GM10847 (cell line): Measurements from ENCODE around the gene SLFNL1.

Source experiments
- POLR2A ChIP-seq: IDR thresholded peaks from 2 replicates; pipeline ENCODE4 v1.6.1; 2011; ENCODE audit not compliant: insufficient read length; ENCODE audit errors: extremely low read depth

SLFNL1 gene

GRCh38 chr1:41021526-41022308, at the start of gene SLFNL1:
Gene SLFNL1 (minus strand): TSS chr1:41021725. CDS start chr1:41020660, 1,065 bp downstream.
- TF ChIP-seq POLR2A, result no peak

- no peak for TF ChIP-seq POLR2A
Measured at GRCh38 chr1:41056907-41057306, 35.4 kb upstream of the SLFNL1 start.

- TF ChIP-seq POLR2A, result no peak
Measured at GRCh38 chr1:41053316-41053715, 31.8 kb upstream of the SLFNL1 start.

GRCh38 chr1:41051022-41051421, 29.5 kb upstream of the SLFNL1 start:
- TF ChIP-seq POLR2A, result no peak

GRCh38 chr1:41048540-41048939, 27.0 kb upstream of the SLFNL1 start:
- no peak for TF ChIP-seq POLR2A

- TF ChIP-seq POLR2A, result no peak
Measured at GRCh38 chr1:41046347-41046775, 24.8 kb upstream of the SLFNL1 start.

GRCh38 chr1:41045740-41046139, 24.2 kb upstream of the SLFNL1 start:
- no peak for TF ChIP-seq POLR2A

- no peak for TF ChIP-seq POLR2A
Measured at GRCh38 chr1:41044187-41044586, 22.7 kb upstream of the SLFNL1 start.

GRCh38 chr1:41041614-41042270, 20.2 kb upstream of the SLFNL1 start:
- TF ChIP-seq POLR2A, result no peak

- no peak for TF ChIP-seq POLR2A
Measured at GRCh38 chr1:41038110-41038509, 16.6 kb upstream of the SLFNL1 start.

- no peak for TF ChIP-seq POLR2A
Measured at GRCh38 chr1:41037116-41037903, 15.8 kb upstream of the SLFNL1 start.

- no peak for TF ChIP-seq POLR2A
Measured at GRCh38 chr1:41033272-41033671, 11.7 kb upstream of the SLFNL1 start.

- no peak for TF ChIP-seq POLR2A
Measured at GRCh38 chr1:41032147-41032546, 10.6 kb upstream of the SLFNL1 start.

- TF ChIP-seq POLR2A, result no peak
Measured at GRCh38 chr1:41030872-41031616, 9.5 kb upstream of the SLFNL1 start.

- TF ChIP-seq POLR2A, result no peak
Measured at GRCh38 chr1:41028034-41028642, 6.6 kb upstream of the SLFNL1 start.
